ENCODE data around the gene PDE1C. TPM values are rescaled to one million over a fixed set of nuclear protein-coding genes. Genes with fewer than 3 reads are reported as not detected.
"Not testable (repeated sequence)": the region's sequence is repeated elsewhere in the genome, so short reads cannot be mapped to it uniquely, and the experiment has no call there.

The PDE1C gene
- total RNA-seq, 1 donor from 2014 or later = 220 TPM

DNA sequence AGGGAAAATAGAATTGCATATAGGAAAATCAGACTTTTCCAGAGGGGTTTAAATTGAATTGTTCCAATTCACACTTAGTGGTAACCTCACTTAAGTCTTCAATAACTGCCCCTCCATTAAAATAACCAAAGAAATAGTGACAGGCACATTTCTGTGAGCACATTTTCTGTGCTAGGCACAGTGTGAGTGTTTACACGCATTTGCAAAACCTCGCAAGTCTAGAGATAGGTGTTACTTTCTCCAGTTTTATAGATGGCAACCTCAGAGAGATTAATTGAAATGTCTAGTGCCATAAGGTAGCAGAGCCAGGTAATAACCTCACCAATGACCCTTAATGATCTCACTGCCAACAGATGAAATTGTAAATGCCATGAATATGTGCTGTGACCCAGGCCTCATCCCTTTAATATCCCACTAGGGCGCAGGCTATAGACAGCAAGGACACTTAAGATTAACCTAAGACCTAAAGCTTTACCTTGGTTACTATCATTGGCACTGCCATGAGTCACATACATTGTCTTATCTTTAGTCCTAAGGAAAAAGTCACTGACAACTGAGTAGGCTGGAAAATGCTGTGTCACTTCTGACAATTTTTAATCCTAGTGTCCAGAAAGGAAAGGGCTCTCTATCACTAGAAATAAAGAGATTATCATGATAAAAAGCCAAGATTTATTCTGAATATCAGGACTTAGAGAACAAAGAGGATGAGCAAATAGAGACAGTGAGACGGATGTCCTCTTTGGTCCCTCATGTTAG lies 195.4 kb downstream of the PDE1C start:
- intact Hi-C loops (cut with DNase I) = no loop called here
- no peak for DNase-seq (ENCODE audit: low spot score)

DNA sequence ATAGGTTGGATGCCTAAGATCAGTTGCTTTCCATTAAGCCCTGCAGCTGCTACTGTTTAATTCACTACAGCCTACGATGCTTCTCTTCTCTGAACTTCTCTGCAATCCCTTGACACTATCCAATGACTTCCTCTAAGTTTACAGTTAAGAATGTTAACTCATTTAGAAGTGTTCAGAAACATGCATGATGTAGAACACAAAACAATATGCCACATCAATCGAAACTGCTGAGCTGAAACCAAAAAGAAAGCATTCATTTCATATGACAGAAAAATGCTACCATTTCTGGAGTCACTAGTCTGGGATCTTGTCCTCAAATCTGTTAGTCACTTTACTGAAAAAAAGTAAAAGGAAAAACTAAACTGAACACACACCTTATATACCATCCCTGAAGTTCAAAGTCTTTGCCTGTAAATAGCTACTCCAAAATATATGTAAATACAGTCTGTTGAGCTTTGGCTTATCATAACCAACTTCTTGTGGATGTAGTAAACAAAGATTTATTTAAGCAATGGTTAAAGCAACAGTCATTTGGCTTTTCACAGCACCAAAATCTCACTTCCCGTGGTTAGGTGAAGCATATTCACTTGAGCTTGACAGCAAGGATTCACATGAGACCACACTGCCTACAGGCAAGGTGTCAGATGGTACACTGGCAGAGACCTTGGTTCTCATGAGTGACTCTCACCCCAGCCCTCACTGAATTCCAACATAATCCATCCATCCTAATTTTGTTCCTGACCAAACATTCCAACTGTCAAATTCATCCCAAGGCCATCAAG lies 196.2 kb downstream of the PDE1C start:
- DNase-seq (ENCODE audit: low spot score) = no peak
- intact Hi-C loops (cut with DNase I) = no loop called here

- intact Hi-C loops (cut with DNase I) = no loop called here
- no peak for DNase-seq (ENCODE audit: low spot score)
Measured at GRCh38 chr7:31872545-31873370, 197.4 kb downstream of the PDE1C start.

DNA sequence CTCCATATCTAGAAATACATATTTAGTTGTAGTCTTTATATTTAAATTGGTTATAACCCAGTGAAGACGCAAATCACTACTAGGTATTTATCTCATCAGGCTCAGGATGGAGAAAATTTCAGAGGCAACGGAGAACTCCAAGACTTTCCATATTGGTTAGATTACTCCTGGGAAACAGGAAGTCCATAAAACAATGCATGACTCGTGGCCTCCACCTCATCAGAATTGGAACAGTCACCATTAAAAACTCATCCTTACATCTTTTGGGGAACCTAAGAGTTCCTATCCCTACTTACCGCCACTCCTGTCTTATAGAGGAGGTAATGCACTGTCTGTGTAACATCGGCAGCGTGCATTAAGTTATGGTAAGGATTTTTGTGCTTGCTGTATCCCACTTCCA lies 205.6 kb downstream of the PDE1C start:
- intact Hi-C loops (cut with DNase I) = no loop called here
- DNase-seq (ENCODE audit: low spot score) = no peak

DNA sequence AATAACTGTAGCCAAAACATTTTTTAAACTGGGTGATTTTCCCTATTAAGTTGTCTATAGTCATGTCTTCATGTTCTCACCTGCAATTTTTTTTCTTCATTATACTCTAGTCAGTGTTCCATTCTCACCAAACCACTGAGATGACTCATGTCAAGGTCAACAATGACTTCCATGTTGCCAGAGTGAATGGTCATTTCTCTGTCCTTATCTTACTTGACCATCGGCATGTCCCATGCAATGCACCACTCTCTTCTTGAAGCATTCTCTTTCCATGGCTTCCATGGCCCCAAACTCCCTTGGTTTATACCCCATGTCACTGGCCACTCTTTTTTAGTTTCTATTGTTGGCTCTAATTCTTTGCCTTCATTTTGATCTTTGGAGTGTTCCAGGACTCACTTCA lies 209.3 kb downstream of the PDE1C start:
- intact Hi-C loops (cut with DNase I) = no loop called here
- DNase-seq (ENCODE audit: low spot score) = no peak

DNA sequence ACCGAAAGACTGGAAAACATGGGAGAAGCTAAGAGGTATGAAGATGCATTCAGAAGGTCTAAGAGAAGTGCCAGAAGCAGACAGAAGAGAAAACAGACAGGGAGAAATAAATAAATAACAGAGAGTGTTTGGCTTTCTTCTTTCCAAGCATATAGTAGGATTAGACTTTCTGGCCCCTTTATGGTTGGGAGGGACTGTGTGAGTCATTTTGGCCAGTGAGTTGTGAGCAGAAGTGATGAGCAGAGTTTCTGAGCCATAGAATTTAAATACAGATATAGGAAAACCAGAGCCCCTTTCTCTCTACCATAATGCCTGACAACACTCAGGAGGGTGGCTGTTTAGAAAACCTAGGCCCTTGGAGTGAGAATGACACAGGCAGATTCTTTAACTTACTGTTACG lies 212.2 kb downstream of the PDE1C start:
- intact Hi-C loops (cut with DNase I) = no loop called here
- DNase-seq (ENCODE audit: low spot score) = no peak

DNA sequence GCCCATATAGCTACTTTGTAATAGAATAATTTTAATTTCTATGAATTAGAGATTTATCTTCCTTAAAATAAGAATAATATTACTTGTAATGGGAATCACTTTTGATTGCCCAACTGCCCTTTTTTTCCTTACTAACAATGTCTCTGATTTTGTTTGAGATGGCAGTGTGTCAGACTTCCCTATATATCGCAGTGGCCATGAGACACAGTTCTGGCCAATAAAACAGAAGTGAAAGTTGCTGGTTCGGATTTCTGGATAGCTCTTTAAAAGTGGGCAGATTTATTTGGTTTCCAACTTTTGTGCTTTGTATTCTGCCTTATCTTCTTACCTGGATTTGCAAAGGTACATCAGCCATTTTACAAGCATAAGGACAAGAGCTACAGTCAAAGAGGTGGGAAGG lies 213.0 kb downstream of the PDE1C start:
- intact Hi-C loops (cut with DNase I) = no loop called here
- DNase-seq (ENCODE audit: low spot score) = no peak

DNA sequence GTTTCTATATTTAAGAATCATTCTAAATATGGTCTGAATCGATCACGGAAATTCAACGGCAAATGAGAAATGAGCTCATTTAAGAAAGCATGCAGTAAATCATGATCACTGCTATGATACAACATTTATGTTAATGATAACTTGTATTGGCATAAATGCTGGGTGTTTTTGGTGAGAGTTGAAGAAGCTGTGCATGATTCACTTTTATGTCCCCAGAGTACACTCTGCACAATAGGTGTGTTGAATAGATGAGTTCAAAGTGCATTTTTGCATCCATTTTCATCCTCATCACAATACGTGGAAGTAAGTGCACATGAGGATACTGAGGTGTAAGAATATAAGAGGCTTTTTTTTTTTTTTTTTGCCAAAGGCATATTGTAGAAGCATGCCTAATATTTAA lies 213.9 kb downstream of the PDE1C start:
- intact Hi-C loops (cut with DNase I) = no loop called here
- no peak for DNase-seq (ENCODE audit: low spot score)

DNA sequence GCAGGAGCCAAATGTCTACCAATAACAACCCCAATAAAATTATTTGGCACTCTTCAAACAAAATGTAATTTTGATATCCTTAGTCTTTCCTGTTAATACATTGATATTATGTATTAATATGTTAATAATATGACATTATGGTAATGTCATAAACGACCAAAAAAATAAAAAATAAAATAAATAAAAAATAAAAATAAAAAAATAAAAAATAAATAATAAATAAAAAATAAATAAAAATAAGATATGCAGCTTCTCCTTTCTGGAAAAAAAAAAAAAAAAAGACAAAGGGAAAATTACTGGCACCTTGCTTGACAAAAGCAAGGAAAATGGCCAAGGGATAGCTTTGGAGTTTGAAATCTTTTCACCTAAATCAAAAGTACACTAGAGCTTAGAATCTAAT lies 214.7 kb downstream of the PDE1C start:
- no peak for DNase-seq (ENCODE audit: low spot score)
- intact Hi-C loops (cut with DNase I) = no loop called here

DNA sequence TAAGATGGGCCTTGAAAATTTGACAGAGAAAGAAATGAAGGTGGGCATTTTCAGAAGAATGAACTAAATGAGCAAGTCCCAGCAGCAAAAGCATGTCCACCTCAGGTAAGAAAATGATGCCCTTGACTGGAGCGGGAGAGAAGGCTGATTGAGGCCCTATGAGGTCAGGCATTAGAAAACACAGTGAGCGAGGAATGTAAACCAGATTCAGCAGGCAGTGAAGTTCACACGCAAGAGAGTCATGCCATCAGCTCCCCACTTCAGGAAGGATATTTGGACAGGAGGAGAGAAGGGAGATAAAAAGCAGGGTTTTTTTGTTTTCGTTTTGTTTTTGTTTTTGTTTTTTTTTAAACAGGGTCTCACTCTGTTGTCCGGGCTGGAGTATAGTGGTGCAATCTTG lies 216.8 kb downstream of the PDE1C start:
- intact Hi-C loops (cut with DNase I) = no loop called here

GRCh38 chr7:31852462-31852861 lies 217.7 kb downstream of the PDE1C start:
- no peak for DNase-seq (ENCODE audit: low spot score)
- intact Hi-C loops (cut with DNase I) = no loop called here

More for the DNA sequence above, 216.8 kb downstream of the PDE1C start:
- DNase-seq (ENCODE audit: low spot score) = no peak

DNA sequence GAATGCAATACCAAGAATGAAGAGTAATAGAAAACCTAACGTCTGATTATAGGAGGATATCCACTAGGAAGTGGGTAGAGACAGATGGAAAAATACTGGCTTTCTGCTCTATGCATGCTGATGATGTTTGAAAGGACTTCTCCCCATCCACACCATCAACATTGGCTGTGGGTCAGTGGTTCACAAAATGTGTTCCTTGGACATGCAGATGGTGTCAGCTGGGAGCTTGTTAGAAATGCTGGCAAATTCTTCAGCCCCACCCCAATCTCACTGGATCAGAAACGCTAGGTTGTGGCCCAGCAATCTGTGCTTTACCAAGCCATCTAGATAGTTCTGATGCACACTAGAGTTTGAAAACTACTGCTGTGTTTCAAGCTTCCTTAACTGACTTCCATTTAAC lies 219.1 kb downstream of the PDE1C start:
- DNase-seq (ENCODE audit: low spot score) = no peak
- intact Hi-C loops (cut with DNase I) = no loop called here

- intact Hi-C loops (cut with DNase I) = no loop called here
- no peak for DNase-seq (ENCODE audit: low spot score)
Measured at GRCh38 chr7:31850601-31851000, 219.6 kb downstream of the PDE1C start.

- DNase-seq (ENCODE audit: low spot score) = no peak
- intact Hi-C loops (cut with DNase I) = no loop called here
Measured at GRCh38 chr7:31850066-31850465, 220.1 kb downstream of the PDE1C start.

GRCh38 chr7:31835471-31835870 lies 234.7 kb downstream of the PDE1C start:
- intact Hi-C loops (cut with DNase I) = no loop called here
- DNase-seq (ENCODE audit: low spot score) = no peak

DNA sequence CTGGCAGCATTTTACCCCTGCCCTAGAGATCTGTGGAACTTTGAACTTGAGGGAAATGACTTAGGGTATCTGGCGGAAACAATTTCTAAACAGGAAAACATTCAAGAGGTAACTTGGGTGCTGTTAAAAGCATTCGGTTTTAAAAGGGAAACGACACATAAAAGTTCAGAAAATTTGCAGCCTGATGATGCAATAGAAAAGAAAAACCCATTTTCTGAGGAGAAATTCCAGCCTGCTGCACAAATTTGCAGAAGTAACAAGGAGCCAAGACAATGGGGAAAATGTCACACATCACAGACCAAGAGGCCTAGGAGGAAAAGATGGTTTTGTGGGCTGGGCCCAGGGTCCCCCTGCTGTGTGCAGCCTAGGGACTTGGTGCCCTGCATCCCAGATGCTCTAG lies 236.6 kb downstream of the PDE1C start:
- DNase-seq (ENCODE audit: low spot score); intact Hi-C loops (cut with DNase I): not testable (repeated sequence)

DNA sequence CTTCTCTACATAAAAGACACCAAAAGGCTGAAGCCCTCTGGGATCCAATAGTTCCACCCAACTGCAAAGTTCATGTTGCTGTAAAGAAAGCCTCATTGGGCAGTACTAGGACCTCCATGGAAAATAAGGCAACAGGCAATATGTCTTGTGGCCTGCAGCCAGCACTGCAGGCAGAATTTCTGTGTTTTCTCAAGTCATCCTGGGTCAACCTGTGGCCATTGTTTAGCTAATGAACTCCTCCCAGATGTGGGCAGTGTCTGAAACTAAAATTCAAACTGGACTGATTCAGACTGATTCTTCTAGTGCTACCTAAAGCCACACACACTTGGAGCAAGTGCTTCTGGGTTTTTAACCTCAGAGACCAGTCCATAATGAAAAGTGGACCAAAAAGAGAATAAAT lies 241.7 kb downstream of the PDE1C start:
- intact Hi-C loops (cut with DNase I) = no loop called here
- DNase-seq (ENCODE audit: low spot score) = no peak

- intact Hi-C loops (cut with DNase I) = no loop called here
- no peak for DNase-seq (ENCODE audit: low spot score)
Measured at GRCh38 chr7:31825576-31825975, 244.6 kb downstream of the PDE1C start.

- intact Hi-C loops (cut with DNase I) = no loop called here
- DNase-seq (ENCODE audit: low spot score) = no peak
Measured at GRCh38 chr7:31819031-31819430, 251.2 kb downstream of the PDE1C start.

DNA sequence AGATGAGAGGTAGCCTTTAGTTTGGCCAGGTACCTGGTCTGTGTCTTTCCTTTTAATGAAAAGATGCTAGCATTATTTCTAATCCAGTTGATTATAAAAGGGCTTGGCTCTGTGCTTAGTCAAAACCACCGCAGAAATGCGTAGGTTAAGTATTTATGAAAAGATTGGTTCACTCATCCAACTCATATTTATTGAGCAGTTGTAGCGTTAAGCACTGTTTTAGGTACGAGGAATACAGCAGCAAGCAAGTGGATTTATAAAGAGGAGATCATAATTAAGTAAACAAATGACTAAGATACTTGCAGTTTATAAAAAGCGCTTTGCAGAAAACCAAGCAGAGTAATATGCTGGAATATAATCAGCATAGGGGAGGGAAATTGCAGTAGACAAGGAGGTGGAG lies 253.4 kb downstream of the PDE1C start:
- DNase-seq (ENCODE audit: low spot score) = no peak
- intact Hi-C loops (cut with DNase I) = no loop called here

Data from cardiac septum (tissue), 1 donor.